IMR-90 (cell line): Measurements from ENCODE around the gene SDC4.

Source experiments
- CTCF ChIP-seq: conservative IDR thresholded peaks from 2 replicates; pipeline ENCODE4 v1.5.1; 2012; ENCODE audit warnings: mild to moderate bottlenecking, low read depth, low read length, improper control_type of control experiment
- NFE2L2 ChIP-seq: fragments of 150-350 bp; IDR thresholded peaks from 2 replicates; pipeline ENCODE4 v1.6.1; 2016; ENCODE audit warnings: low read depth, mild to moderate bottlenecking, low read length
- POLR2A ChIP-seq: IDR thresholded peaks from 2 replicates; pipeline ENCODE4 v1.6.1; 2012; ENCODE audit warnings: mild to moderate bottlenecking, low read depth, low read length
- RCOR1 ChIP-seq: IDR thresholded peaks from 2 replicates; pipeline ENCODE4 v1.6.1; 2012; ENCODE audit warnings: mild to moderate bottlenecking, low read length, improper control_type of control experiment; ENCODE audit not compliant: insufficient replicate concordance
- RFX5 ChIP-seq: IDR thresholded peaks from 2 replicates; pipeline ENCODE4 v1.8.0; 2012; ENCODE audit warnings: low read depth, mild to moderate bottlenecking, low read length, moderate library complexity

DNA sequence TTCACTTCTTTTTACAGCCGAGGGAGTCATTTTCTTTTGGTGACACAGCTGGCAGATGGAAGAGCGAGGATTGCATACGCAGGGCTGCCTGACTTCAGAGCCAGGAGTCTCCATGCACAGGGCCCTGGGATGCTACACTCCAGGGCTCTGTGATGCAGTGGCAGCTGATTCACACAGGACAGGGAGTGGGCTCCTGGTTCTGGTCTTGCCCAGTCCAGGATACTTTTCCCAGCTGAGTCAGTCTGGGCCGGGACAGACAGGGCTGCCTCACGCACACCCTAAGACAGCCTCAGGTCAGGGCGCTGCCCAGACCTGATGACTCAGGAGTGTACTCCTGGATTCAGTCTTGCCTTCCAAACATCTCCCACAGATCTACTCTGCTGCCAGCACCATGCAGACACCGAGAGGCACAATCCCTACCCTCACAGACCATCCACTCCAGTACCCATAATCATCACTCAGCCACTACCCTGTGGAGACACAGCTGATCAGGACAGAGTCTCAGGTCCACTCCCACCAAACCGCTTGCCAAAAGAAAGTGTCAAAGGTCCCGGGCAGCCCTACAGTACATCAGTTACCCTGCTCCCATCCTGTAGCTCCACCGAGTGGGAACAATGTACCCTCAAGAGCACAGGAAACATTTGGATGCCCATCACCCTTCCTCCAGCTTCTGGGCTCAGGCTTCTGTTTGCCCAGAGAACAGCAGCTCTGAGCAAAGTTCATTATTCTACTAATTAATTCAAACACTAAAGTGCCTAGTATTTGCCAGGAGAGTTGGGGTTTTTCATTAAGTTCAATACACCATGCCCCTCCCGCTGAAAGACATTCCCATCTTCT, 11.5 kb downstream of the SDC4 start:
- TF ChIP-seq POLR2A = peak; percentile 77
- TF ChIP-seq CTCF = no peak
- TF ChIP-seq NFE2L2 = peak; percentile 46; the same call in 1 of the 2 replicates
- TF ChIP-seq RCOR1 = peak; percentile 16
- no peak for TF ChIP-seq RFX5
